SK-N-SH (cell line): ENCODE measurements around the gene RAB3IL1.

Experiments
- CTCF ChIP-seq: fragments of 200-600 bp; sonication (generic); IDR thresholded peaks from 2 replicates; pipeline ENCODE4 v1.6.1; 2017; ENCODE audit warnings: antibody characterized with exemption, mild to moderate bottlenecking, moderate library complexity
- POLR2AphosphoS5 ChIP-seq: IDR thresholded peaks from 2 replicates; pipeline ENCODE4 v1.6.1; 2012; ENCODE audit warnings: low read depth, low read length
- RAD21 ChIP-seq: IDR thresholded peaks from 2 replicates; pipeline ENCODE4 v1.6.1; 2012; ENCODE audit warnings: mild to moderate bottlenecking, low read length
- TF ChIP-seq, protein P1 (sequence below): IDR thresholded peaks from 2 replicates; pipeline ENCODE4 v1.4.0; 2012; ENCODE audit warnings: low read depth
- TF ChIP-seq, protein P2 (sequence below): IDR thresholded peaks from 2 replicates; pipeline ENCODE4 v1.6.1; 2012; ENCODE audit warnings: mild to moderate bottlenecking, low read depth, low read length, moderate library complexity

GRCh38 chr11:61921446-61921845, 4.1 kb upstream of the RAB3IL1 start:
- TF ChIP-seq, protein P1, sequence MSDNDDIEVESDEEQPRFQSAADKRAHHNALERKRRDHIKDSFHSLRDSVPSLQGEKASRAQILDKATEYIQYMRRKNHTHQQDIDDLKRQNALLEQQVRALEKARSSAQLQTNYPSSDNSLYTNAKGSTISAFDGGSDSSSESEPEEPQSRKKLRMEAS, result no peak
- TF ChIP-seq CTCF (no peak), RAD21 (no peak), POLR2AphosphoS5 (no peak)
- TF ChIP-seq, protein P2, sequence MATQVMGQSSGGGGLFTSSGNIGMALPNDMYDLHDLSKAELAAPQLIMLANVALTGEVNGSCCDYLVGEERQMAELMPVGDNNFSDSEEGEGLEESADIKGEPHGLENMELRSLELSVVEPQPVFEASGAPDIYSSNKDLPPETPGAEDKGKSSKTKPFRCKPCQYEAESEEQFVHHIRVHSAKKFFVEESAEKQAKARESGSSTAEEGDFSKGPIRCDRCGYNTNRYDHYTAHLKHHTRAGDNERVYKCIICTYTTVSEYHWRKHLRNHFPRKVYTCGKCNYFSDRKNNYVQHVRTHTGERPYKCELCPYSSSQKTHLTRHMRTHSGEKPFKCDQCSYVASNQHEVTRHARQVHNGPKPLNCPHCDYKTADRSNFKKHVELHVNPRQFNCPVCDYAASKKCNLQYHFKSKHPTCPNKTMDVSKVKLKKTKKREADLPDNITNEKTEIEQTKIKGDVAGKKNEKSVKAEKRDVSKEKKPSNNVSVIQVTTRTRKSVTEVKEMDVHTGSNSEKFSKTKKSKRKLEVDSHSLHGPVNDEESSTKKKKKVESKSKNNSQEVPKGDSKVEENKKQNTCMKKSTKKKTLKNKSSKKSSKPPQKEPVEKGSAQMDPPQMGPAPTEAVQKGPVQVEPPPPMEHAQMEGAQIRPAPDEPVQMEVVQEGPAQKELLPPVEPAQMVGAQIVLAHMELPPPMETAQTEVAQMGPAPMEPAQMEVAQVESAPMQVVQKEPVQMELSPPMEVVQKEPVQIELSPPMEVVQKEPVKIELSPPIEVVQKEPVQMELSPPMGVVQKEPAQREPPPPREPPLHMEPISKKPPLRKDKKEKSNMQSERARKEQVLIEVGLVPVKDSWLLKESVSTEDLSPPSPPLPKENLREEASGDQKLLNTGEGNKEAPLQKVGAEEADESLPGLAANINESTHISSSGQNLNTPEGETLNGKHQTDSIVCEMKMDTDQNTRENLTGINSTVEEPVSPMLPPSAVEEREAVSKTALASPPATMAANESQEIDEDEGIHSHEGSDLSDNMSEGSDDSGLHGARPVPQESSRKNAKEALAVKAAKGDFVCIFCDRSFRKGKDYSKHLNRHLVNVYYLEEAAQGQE, result no peak
